GM11168 (cell line): ENCODE results near the gene ZNF850.

Experiments
- in situ Hi-C: fragments of 300-500 bp; cut with MboI; formaldehyde crosslinking; loops from one replicate; pipeline ENCODE4 v1.12.0; 2022; ENCODE audit warnings: low sequenced_read_pairs; ENCODE audit not compliant: unreplicated experiment

The ZNF850 gene

DNA sequence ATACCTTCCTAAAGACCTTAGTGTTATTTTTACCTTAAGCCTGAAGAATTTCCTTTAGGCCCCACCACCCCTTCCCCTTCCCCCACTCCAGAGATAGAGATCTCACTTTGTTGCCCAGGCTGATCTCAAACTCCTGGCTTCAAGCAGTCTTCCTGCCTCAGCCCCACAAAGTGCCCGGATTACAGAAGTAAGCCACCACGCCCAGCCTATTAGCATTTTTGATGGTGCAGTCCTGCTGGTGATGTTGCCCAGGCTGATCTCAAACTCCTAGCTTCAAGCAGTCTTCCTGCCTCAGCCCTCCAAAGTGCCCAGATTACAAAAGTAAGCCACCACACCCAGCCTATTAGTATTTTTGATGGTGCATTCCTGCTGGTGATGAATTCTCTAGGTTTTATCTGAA, 63.2 kb downstream of the ZNF850 start:
- in situ Hi-C loops = no loop called here

- in situ Hi-C loops = no loop called here
Observed at GRCh38 chr19:36707134-36707533, 65.5 kb downstream of the ZNF850 start.

DNA sequence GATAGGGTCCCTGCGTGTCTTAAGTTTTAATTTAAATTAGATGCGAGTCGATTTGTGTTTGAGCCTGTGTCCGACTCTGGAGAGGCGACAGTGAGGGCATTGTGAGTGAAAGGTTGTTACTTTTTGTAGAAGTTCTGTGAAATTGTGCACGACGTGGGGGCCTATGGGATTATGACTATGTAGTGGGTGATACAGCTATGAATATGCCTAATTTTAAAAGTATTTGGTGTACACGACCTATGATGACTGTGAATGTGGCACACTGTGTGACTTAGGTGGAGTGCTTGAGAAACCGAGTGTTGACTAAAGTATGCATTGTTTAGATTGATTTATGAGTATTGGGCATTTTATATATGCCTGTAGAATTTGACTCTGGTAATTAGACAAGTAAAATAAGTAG, 84.5 kb downstream of the ZNF850 start:
- in situ Hi-C loops = no loop called here

GRCh38 chr19:36687214-36688056, 85.2 kb downstream of the ZNF850 start, which contains the start of gene ZNF567:
TSS of gene ZNF567 (plus strand) at chr19:36687612. CDS start at chr19:36694868, 7,256 bp downstream.
- in situ Hi-C loops = no loop called here

DNA sequence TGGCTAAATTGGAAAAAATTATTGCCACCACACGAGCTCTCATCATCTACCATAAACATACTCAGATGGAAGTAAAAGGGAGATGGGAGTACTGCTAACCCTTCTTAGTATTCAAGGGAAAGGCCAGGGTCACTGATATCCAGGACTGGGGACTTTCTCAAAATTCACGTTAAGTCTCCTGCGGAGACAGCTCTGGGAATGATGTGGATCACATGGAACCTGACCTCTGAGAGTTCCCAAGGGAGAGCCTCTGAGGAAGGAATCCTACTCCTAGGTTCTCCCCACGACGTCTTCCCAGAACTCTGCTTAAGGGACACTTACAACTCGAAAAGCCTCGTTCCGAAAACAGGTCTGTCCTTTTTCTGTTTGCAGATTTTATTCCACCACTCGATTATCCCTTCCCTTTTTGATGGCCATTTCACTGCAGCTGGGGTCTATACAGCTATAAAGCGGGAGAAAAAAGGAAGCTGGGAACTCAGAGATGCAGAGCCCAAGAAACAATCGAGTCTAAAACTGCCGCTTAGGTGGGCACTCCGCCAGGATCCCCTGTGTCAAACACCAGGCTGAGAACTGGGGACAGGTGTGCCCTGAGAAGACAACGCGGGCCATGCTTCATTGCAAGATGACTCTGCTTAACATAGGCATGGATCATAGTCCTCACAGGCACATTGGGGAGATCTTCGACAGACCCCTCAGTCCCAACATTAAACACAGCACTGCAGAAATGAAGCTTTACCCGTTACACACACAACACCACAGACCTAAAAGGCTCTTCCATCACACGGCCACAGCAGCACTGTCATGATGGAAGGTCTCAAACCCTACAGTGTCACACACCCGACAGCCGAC, 86.0 kb downstream of the ZNF850 start:
- in situ Hi-C loops = no loop called here

GRCh38 chr19:36685835-36686234, 86.8 kb downstream of the ZNF850 start:
- in situ Hi-C loops = no loop called here

DNA sequence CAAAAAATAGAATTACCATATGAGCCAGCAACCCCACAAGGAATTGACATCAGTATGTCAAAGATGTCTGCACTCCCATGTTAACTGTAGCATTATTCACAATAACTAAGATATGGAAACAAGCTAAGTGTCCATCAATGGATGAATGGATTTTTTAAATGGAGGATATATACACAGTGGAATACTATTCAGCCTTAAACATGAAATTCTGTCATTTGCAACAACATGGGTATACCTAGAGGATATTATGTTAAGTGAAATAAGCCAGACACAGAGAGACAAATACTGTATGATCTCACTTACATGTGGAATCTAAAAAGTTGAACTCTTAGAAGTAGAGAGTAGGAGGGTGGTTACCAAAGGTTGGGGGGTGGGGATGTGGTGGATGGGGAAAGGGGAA, 93.2 kb downstream of the ZNF850 start:
- in situ Hi-C loops = no loop called here

DNA sequence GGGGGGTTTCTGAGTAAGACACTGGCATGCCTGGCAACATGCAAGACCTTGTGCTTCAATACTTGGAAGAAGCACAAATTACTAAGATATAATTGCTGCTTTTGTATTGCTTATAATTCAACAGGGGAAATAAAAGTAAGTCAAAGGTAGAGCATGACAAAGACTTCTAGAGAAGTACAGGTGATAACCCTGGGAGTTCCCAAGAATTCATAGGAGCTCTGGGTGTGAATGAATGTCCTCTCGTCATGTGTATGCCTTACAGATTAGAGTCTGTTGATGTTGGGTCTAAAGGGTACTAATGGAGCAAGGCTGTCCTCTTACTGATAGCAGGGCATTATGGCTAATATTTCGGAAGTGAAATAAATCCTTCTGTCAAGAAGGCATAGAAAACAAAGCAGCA, 98.4 kb downstream of the ZNF850 start:
- in situ Hi-C loops = no loop called here

DNA sequence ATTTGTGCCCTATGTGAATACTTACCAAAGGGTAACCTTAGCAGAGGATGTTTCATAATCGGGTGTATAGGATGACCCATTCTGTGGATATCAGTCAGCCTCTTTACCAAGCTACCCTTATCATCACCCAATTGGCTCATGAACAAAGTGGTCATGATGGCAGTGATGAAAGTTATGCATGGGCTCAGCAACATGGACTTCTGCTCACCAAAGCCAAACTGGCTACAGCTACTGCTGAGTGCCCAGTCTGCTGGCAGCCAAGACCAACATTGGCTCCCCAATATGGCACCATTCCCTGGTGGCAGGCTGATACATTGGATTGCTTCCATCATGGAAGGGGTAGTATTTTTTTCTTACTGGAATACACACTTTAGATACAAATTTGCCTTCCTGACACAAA, 100.2 kb downstream of the ZNF850 start:
- in situ Hi-C loops = no loop called here

GRCh38 chr19:36668646-36669045, 104.0 kb downstream of the ZNF850 start:
- in situ Hi-C loops = no loop called here

- in situ Hi-C loops = no loop called here
Observed at GRCh38 chr19:36665832-36666231, 106.8 kb downstream of the ZNF850 start.
